Erythroblast (primary cell): ENCODE data around the gene ZBTB46.
A peak's percentile ranks its signal among the peaks of the same experiment; 100 is the strongest.
"Not testable (repeated sequence)": the region's sequence is repeated elsewhere in the genome, so short reads cannot be mapped to it uniquely, and the experiment has no call there.

Experiments used
- DNase-seq, 2 experiments: peaks; one replicate each; lab custom pipeline; 2025; lab: John Stamatoyannopoulos, UW
- GATA1 ChIP-seq: IDR thresholded peaks from 2 replicates; pipeline ENCODE4 v1.6.1; 2011; ENCODE audit warnings: low read depth, mild to moderate bottlenecking, control low read depth, low read length, moderate library complexity
- POLR2A ChIP-seq: IDR thresholded peaks from 2 replicates; pipeline ENCODE4 v1.6.1; 2011; ENCODE audit warnings: mild to moderate bottlenecking, low read length

ZBTB46 gene

DNA sequence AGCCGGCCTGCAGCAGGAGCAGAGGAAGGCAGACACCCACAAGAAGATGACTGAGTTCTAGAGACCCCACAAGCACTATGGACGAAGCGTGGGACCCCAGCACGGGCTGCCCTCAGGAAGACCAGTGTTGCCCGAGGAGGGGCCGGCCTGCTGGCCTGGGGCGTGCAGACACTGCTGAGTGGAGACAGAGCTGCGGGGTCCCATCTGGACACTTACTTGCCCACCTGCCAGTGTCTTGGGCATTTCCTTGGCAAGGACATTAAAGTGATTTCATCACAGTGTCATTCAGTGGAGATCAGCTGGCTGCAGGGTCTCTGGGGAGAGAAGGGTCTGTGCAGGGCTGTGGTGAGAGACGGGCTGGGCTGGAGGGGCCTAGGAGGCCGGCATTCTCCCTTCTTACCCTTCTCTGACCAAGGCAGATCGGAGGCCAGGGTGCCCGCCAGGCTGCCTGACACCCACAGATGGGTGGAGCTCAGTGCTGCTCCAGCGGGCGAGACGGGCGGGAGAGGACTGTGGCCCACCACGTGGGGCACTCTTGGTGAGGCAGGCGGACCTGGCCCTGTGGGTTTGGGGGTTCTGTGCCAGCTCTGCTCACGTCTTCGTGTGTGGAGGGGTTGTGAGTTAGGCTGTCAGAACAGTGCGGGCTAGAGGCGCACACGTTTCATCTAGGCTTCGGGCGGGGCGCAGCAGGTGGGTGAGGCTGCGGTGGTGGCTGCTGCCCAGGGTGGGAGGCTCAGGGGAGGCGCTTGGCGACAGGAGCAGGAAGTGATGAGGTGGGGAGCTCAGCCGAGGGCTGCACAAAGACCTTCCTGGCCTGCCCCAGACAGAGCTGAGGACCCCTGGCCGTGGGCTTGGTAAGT lies 95.0 kb downstream of the ZBTB46 start, which contains the start of gene LIME1:
Gene LIME1, plus strand, starts transcription at position 806 of the 860 bp plus-strand sequence. CDS start 886 bp downstream, outside the sequence.
- TF ChIP-seq GATA1 (no peak), POLR2A (no peak)
- DNase-seq: no peak

- no peak for TF ChIP-seq POLR2A
- no peak for TF ChIP-seq GATA1
- no peak for DNase-seq
Observed at GRCh38 chr20:63734946-63735858, 95.9 kb downstream of the ZBTB46 start.

GRCh38 chr20:63734111-63734945 lies 96.7 kb downstream of the ZBTB46 start:
- no peak for DNase-seq
- TF ChIP-seq POLR2A (no peak), GATA1 (no peak)

DNA sequence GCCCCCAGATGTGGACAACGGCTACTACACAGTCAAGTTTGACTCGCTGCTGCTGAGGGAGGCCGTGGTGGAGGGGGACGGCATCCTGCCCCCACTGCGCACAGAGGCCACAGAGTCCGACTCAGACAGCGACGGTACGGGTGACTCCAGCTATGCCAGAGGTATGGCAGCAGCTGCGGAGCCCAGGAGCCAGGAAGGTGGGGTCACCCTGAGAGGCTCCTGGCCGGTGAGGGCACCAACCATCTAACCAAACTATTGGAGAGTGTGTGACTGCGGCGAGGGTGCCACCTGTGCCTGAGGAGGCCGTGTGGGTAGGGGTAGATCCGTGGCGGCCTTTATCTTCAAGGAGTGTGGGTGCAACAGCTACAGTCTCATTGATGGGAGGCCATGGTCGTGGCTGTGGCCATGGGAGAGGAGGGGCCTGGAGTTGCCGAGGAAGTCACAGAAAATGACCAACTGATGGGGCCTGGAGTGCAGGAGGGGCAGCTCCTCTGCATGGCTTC lies 97.4 kb downstream of the ZBTB46 start:
- no peak for DNase-seq
- no peak for TF ChIP-seq GATA1
- no peak for TF ChIP-seq POLR2A

DNA sequence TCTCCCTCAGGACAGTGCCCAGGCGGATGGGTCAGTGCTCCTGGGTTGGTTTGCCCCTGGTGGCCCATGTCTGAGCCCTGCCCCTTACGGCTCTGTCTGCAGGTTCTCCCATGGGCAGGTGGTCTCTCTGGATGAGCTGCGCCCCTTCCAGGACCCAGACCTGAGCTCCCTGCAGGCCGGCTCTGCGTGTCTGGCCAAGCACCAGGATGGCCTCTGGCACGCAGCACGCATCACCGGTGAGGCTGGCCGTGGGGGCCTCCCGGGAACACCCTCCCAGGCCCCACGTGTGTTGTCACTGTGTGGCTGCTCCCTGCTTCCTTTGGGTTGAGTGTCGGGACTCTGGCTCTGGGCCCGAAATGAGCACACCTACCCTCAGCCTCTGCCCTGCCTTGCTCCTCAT lies 97.9 kb downstream of the ZBTB46 start:
- TF ChIP-seq POLR2A: no peak
- no peak for TF ChIP-seq GATA1
- no peak for DNase-seq

DNA sequence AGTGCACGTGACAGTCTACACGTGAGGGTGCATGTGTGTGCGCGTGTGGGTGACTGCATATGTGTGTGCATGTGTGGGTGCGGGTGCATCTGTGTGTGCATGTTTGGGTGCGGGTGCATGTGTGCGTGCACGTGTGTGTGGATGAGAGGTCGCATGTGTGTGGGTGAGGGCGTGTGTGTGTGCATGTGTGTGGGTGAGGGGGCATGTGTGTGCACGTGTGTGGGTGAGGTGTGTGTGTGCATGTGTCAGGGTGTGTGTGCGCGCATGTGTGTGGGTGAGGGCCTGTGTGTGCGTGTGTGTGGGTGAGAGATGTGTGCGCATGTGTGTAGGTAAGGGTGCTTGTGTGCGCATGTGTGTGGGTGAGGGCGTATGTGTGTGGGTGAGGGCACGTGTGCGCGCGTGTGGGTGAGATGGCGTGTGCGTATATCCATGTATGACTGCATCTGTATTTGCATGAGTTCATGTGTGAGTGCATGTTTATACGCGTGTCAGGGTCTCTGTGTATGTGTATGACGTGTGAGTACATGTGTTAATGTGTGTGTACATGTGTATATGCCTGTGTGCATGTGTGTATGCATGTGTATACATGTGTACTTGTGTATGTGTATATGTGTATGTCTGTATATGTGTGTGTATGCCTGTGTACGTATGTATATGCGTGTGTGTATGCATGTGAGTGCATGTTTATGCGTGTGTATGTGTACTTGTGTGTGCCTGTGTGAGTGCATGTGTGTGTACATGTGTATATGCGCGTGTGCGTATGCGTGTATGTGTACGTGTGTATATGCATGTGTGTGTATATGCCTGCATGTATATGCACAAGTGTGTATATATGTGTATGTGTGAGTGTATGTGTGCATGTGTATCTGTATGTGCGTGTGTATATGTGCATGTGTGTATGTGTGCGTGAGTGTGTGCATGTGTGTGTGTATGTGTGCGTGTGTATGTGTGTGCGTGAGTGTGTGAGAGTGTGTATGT lies 98.7 kb downstream of the ZBTB46 start:
- no peak for DNase-seq

DNA sequence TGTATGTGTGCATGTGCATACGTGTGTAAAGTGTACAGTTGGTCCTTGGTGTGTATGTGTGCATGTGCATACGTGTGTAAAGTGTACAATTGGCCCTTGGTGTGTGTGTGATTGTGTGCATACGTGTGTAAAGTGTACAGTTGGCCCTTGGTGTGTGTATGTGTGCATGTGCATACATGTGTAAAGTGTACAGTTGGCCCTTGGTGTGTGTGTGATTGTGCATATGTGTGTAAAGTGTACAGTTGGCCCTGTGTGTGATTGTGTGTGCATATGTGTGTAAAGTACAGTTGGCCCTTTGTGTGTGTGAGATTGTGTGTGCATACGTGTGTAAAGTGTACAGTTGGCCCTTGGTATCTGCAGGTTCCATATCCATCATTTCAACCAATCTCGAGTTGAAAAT lies 99.7 kb downstream of the ZBTB46 start:
- TF ChIP-seq GATA1 (no peak), POLR2A (no peak)
- no peak for DNase-seq

More for the DNA sequence above, 98.7 kb downstream of the ZBTB46 start:
- TF ChIP-seq POLR2A: no peak
- TF ChIP-seq GATA1: no peak

DNA sequence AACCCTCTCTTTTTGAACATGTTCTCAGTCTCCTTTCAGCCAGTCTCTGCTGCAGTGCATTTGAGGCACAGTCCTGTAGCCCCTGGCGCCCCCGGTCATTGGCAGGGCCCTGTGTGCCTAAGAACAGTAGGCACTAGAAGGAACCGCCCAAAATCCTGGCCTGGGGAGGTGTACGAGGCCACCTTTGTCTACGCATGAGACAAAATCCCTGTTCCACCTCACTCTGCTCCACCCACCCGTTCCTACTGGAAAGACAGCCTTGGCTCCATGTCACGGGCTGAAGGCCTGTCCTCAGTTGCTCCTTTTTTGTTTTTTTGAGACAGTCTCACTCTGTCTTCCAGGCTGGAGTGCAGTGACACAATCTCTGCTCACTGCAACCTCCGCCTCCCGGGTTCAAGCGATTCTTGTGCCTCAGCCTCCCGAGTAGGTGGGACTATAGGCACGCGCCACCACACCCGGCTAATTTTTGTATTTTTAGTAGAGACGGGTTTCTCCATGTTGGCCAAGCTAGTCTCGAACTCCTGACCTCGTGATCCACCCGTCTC lies 100.8 kb downstream of the ZBTB46 start:
- DNase-seq: not testable (repeated sequence)

DNA sequence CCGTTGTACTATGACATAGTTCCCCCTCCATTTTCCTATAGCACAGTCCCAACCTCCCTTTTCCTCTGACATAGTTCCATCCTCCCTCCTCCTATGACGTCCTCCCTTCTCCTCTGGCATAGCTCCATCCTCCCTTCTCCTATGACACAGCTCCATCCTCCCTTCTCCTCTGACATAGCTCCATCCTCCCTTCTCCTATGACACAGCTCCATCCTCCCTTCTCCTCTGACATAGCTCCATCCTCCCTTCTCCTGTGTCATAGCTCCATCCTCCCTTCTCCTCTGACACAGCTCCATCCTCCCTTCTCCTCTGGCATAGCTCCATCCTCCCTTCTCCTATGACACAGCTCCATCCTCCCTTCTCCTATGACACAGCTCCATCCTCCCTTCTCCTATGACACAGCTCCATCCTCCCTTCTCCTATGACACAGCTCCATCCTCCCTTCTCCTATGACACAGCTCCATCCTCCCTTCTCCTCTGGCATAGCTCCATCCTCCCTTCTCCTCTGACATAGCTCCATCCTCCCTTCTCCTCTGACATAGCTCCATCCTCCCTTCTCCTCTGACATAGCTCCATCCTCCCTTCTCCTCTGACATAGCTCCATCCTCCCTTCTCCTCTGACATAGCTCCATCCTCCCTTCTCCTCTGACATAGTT lies 108.0 kb downstream of the ZBTB46 start:
- not testable (repeated sequence) for DNase-seq

DNA sequence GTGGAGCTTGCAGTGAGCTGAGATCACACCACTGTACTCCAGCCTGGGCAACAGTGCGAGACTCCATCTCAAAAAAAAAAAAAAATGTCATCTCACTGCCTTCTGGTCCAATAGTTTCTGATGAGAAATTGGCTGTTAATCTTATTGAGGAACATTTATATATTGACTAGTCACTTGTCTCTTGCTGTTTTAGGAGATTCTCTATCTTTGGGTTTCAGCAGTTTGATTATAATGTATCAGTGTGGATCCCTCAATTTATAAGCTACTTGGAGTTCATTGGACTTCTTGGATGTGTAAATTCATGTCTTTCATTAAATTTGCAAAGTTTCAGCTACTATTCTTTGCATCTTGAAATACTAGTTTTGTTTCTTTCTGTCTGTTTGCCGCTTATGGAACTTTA lies 112.1 kb downstream of the ZBTB46 start:
- TF ChIP-seq GATA1: no peak
- no peak for TF ChIP-seq POLR2A
- DNase-seq: peak in 1 of 2 experiments; percentile 28

DNA sequence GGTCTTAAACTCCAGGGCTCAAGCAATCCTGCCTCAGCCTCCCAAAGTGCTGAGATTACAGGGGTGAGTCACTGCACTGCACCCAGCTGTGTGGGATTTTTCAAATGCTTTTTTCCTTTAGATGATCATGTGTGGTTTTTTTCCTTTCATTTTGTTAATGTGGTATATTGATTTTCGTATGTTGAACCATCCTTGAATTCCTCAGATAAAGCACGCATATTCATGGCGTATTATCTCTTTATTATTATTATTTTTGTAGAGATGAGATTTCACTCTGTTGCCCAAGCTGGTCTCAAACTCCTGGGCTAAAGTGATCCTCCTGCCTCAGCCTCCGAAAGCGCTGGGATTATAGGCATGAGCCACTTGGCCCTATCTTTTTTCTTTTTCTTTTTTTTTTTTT lies 116.2 kb downstream of the ZBTB46 start:
- no peak for TF ChIP-seq POLR2A
- no peak for TF ChIP-seq GATA1
- DNase-seq: no peak
